GM18498 (cell line): Measurements from ENCODE around the gene AVPR2.

Source experiments
- ATAC-seq: cut with Tn5 transposase; IDR thresholded peaks from one replicate; pipeline ENCODE4 v1.9.1; 2021; ENCODE audit warnings: mild to moderate bottlenecking, moderate library complexity; ENCODE audit not compliant: unreplicated experiment

AVPR2 gene

DNA sequence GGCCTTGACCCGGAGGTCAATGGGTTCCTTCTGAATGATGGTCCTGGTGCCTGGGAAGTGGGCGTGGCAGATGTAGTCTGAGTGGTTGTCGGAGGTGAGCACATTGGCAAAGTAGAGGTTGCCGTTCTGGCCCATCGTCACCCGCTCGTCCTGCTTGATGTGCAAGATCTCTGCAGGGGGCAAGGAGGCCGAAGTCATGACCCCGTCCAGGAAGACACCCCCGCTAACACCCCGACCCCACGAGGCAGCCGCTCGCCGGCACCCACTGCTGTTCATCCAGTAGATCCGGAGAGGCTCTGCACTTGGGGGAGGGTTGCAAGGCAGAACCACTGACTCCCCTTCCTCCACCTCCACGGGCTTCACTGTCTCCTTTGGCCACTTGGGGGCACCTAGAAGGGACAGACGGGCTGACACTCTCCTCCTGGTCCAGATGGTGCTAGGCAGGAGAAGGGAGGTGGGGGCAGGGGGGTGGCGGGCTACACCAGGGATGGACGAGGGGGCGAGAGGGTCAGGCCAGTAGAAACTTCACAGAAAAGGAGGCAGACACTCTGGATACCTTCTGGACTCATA is 33.6 kb upstream of the AVPR2 start:
- ATAC-seq: no peak

DNA sequence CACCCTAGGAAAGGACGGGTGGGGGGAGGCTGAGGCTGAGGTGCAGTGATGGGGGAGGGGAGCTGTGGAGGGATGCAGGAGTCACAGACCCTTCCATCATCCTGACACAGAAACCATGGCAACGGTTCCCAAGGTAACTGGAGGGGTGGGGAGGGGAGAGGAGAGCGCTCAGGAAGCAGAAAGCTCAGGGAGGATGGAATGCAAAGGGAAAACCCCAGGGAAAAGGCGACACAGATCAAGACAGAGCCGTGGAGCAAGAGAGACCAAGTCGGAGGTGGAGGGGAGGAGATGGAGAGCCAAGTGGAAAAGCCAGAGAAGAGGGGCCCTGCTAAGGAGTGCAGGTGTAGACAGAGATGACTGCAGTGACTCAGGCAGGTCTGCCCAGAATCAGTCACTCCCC is 33.0 kb upstream of the AVPR2 start:
- ATAC-seq: no peak

DNA sequence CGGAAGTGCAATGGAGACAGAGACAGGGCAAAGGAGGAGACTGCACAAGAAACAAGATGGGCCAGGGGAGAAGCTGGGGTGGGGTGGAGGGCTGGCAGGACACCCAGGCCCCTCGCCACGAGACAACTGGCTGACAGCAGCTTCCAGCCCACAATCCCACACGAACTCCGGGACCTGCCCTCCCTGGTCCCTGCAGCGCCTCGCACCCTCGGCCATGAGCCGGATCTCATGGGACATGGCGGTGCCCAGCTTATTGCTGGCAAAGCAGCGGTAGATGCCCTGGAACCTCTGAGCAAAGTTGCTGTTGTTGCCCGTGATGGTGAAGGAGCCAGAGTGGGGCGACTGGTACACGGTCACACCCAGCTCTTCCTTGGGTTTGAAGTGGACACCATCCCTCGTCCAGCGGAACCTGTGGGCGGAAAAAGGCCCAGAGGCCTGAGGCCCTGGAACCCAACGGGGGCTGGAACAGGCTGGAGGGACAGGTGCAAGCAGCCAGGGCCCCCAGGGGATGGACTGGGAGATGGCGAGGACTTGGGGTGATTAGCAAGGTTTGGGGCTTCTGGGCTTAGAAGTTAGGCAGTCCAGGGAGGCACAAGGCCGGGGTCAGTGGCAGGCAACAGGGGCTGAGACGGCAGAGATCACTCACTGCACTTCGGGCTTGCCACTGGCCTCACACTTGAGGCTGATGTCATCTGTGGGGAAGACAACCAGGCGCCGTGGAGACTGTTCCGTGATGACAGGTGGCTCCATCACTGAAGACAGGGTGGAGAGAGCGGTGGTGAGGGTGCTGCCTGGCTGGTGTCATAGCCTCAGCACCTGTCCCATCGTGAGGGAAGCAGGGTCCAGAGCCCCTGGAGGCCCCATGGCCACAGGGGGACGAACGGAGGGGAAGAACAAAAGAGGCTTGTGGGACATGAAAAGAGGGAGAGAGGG is 32.3 kb upstream of the AVPR2 start:
- ATAC-seq: no peak

DNA sequence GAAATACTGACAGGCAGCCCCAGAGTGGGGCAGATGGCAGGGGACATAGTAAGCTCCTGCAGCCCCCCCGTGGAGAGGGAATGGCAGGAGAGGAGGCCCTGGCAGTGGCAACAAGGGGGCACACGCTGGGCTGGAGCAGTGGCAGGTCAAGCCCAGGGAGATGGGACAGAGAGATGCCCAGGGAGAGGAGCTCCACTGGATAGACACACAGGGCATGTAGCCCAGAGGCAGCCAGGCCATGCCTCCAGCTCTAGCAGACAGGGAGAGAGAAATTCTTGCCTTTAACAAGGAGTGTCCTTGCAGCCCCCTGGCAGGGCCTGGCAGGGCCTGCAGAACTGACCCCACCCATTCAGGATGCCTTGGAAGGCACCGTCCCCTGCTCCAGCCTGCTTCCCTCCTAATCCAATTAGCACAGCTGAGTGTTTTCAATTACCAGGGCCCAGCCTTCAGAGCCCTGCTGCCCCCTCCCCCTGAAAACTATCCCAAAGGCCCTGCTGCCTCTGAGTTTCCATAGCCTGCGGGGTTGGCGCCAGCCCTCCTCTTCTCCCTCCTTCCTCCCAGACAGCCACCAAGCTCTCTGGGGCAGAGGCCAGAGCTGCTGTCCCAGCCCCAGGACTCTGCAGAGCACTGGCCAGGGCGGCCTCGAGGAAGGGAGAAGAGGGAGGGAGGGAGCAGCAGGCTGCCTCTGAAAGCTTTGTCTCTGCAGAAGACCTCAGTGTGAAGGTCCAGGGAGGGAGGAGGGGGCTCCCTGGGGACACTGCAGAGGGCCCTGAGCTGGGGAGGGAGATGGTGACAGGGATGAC is 31.0 kb upstream of the AVPR2 start:
- ATAC-seq: no peak

DNA sequence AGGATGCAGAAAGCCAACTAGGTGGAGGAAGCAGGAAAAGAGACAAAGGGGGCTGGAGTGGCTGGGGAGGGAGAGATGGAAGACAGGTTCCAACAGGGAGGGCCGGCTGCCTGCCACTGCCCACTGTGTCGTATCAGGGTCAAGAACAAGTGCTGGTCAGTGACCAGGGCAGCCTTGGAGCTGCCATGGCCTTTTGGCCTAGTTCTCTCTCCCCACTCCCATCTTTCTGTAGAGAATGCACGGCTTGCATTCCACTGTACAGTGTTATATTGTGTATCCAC is 30.4 kb upstream of the AVPR2 start:
- ATAC-seq: no peak

DNA sequence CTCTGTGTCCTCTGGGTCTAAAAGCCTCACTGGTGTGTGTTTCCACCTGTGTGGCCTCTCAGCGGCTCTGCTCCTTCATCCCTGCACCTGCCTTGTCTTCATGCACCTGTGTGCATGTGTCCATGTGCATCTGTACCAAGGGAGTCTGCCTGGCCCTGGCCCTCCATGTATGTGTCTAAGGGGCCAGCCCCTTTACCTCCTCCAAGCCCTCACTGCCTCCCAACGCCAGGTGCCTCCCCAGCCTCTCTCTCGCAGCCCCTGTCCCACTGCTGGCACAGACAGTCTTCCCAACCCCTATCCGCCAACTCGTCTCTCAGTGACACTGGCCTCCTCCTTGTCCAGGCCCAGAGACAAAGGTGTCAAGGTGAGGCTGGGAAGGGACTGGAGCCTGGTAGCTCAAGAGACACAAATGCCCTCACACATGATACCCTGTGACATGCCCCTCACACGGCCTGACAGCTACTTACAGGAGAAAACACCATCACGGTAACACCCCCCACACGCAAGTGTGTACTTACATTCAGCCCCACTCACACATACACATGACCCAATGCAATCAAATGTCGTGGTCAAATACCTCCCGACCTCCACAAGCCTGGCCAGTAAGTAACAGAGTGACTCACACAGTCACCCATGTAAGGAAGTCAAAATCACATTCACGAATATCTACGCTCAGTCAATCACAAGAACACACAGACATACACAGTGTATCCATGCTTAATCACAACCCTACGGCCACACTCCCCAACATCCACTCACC is 29.9 kb upstream of the AVPR2 start:
- ATAC-seq: no peak

DNA sequence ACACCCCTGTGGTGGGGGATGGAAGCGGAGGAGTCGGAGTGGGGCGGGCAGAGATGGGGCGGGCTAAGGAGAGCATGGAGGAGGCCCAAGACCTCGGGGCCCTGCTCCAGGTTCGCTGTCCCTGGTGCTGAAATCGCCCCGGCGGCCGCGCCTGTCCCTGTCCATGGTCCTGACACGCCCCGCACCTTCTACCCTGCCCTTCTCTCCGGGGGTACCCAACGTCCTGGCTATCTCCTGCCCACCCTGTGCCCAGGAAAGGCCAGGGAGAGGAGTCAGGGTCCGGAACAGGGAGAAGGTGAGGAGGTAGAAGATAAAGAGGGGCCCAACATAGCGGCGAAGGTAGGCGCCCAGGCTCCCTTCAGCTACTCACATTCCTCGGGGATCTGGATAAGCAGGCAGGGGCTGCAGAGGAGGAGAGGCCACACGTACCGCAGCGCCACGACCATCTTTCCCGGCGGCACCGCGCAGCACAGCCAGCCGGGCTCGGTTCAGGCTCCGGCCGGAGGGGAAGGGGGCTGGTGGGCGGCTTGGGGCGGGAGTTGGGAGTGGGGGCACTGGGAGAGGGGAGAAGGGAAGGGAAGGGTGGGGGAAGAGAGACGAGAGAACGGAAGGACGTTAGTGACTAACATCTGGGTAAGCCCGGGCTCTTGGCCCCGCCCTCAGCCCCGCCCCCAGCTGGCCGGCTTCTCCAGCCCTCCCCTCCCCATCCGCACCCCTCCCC is 28.9 kb upstream of the AVPR2 start:
- ATAC-seq: no peak

DNA sequence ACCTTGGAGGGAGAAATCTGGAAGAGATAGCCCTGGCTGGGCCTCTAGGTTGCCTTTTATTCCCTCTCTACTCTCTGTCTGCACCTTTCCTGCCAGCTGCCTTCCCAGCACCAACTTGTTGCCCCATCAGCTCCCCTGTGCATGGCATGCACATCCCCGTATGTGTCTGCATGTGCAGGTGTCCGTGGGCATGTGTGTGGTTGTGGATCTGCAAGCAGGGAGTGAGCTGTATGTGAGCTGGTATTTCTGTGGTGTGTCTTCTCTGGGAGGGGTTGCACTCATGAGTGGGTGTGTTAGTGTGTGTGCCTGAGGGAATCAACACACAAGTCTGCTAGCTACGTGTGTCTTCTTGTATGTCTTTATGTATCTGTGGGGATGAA is 28.4 kb upstream of the AVPR2 start:
- ATAC-seq: no peak

DNA sequence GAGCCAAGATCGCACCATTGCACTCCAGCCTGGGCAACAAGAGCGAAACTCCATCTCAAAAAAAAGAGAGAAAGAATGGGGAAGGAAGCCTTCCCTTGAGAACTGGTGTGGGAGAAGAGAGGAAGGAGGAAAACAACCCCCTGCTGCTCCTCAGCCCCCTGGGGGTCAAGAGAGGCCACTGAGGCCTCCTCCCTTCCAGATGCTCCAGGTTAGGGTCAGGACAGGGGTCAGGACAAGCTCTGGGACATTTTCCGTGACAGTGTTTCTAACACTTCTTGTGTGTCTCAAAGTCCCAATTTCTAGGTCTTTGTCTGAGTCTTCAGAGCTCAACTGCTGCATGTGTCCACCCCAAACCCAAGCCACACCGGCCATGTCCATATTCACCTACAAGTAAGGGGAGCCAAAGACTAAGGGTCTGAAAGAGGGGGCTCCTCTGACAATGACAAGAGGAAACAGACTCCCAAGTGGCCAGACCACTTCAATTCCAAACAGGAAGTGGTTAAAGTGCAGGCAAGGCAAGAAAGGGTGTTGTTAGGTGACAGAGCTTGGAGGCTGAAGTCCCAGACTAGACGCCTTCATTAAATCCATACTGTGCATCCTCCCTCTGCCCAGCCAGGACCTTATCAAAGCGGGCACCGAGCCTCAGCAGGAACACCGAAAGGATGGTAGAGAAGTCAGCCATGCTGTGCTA is 26.8 kb upstream of the AVPR2 start:
- ATAC-seq: no peak

DNA sequence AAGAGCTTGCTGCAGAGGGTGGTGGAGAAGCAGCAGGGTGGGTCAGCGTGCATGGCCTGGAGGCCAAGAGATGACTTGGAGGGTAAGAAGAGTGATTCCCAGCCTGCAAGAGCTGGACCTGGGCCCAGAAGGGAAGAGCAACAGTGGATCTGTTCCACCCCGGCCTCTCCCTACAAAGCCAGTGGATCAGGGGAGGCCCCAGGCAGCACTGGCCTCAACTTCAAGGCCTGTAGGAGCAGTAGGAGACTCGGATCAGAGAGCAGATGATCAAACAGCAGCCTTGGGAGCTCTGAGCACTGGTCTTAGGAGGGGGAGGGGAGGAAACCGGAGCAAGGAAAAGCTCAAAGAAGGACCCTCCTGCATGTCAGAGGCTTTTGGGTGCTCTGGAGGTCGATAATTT is 26.1 kb upstream of the AVPR2 start:
- no peak for ATAC-seq

DNA sequence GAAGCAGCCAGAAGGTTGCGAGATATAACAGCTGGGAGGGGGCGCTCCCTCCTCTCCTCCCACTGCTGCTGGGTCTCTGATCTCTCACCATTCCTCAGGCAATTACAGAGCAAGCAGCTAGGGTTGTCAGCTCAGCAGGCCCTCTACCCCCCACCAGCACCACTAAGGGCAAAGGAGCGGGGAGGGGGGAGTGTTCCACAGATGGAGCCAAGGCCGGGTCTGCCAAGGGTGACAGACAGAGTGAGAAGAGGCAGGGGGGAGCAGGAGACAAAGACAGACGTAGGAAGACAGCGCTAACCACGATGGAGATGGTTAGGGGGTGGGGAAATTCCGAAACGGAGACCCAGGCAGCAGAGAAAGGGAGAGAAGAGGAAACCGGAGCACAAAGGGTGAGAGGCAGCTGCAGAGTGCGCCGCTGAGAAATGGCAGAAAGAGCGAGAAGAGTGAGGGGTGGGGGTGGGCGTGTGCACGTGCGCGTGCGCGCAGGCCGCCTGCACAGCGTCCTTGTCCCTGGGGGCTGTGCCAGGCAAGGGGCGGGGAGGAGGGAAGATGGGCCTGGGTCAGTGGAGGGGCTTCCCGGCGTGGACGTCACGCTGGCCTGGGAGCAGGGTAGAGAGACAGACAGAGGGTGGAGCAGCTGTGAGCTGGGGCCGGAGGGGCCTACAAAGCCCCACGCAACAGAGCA is 25.4 kb upstream of the AVPR2 start:
- ATAC-seq: no peak

DNA sequence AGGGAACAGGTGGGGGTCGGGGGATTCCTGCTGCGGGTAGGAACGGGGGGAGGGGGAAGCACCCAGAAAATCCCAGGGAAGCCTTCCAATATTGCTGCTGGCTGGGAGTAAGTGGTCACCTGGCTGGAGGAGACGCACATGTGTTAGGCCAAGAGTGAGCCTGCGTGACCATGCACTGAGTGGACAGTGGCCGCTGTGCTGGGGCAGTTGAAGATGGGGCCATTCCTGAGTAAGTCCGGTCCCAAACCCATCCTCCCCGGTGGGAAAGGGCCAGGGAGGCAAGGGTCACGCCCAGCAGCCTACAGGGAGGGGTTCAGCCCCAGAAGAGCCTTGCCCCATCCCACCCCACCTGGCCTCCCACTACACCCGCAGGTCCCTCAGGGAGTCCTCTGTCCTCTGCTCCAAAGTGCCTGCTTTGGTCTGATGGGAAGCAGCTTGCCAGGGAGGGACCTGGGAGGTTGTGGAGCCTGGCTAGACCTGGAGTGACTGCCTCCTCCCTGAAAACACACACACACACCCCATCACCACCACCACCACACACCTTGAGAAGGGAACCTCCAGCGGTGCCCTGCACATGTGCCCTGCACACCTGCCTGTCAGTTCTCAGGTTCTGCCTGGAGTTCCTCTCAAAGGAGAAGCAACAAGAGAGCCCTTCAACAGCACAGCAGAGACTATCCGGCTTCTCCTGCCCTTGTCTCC is 24.6 kb upstream of the AVPR2 start:
- no peak for ATAC-seq

DNA sequence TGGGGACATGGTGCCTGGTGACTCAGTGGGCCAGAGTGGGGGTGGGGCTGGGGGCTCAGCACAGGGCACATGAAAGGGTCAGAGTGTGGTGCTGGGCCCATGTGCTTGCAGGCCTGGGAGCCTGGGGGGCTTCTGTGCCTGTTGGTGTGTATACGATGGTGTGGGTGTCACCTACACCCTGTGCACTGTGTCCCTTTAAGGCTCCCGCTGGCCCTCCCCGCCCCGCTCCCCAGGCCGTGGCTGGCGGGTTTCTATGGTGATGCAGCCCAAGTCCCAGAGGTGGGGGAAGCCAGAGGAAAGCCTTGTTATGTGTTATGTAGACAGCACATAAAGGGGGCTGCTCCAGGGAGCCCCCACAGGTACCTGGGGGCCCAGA is 24.0 kb upstream of the AVPR2 start:
- no peak for ATAC-seq

DNA sequence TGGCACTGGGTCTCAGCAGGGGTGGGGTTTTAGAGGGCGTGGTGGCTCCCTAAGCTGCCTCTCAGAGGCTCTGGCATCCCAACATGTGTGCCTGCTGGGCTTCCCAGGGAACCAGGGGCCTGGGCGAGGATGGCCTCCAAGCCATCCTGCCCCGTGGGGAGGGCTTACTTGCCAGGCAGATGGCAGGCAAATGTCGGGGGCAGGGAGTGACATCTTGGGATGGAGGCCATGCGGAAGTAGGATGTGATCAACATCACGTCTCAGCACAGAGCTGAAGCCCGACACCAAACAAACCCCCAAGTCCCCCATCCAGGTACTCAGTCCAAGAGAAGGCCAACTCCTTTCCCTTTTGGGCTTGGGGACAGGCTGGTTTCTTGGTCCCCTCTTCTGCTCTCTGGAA is 23.2 kb upstream of the AVPR2 start:
- ATAC-seq: no peak

DNA sequence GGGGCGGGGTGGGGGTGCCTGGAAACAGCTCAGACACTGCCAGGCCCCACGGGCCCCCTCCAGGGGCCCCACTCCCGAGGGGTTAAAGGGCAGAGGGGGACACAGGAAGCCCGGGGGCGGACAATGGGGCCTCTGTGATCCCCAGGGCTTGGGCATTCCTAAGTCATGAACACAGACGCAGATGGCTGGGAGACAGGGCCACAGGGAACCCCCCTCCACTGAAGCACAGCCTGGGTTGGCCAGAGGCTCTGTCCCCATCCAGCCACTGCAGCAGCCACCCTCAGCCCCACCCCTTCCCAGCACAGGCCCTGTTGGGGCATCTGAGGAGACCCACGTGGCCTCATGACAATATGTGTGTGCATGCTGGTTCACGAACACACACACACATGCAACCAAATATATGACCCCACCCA is 22.4 kb upstream of the AVPR2 start:
- ATAC-seq: no peak

DNA sequence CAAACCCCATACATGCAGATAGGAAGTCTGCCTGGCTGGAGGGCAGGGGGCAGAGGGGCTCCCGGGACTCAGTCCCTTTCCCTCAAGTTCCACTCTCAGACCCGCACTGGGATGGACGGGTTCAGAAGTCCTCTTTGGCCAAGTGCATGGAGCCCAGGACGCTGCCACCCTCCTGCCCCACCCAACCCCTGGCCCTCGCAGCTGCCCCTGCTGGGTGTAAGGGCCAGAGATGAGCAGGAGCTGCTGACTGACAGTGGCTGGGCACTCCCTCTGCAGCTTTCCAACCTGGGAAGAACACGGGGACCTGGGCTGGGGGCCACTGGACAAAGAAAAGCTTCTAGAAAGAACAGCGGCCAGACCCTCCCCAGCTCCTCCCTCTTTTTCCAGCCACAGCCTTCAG is 21.9 kb upstream of the AVPR2 start:
- ATAC-seq: no peak

DNA sequence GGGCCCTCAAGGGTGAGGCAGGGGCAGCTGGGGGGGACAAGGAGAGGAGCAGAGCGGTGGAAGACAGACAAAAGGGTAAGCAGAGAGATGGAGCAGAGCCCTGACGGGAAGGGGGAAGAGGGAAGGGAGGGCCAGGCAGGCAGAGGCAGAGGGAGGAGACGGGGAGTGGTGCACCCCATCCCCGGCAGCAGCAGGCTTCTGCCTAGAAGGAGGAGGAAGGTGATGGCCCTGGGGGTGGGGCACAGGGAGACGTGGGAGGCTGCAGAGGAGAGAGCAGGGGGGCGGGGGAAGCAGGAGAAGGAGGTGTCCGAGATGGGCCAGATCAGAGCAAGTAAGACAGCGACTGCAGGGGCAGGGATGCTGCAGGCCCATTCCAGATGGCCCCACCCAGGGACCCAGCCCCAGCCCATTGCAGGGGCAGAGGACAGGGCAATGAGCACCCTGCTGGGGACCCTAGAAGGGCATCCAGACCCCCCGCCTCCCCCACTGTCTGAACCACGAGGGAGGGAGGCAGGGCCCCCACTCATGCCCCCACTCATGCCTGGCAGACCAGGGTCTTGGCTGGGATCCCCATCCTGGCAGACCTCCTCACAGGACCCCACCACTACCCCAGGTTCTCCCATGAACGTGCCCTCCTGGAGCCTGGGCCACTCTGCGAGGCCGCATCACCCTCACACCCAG is 21.2 kb upstream of the AVPR2 start:
- no peak for ATAC-seq

DNA sequence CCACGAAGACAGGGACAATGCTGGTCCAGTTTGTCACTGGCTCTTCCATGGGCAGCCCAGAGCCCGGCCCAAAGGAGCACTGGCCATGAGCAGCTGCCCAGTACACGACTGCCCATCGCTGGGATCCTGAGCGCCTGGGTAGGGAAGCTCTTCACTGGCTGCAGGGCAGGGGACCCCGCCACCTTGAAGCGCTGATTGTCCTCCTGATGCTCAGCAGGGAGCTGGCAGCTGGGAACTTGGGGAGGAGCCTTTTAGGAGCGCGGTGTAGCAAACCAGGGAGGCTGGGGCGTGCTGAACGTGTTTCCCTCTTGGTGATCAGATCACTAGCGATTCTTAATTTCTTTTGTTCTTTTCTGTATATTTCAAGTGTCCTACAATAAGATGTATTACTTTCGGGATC is 20.3 kb upstream of the AVPR2 start:
- no peak for ATAC-seq
